Endothelial cell (in vitro differentiated cells): Measurements from ENCODE around the gene MTMR12. TPM values are rescaled to one million over a fixed set of nuclear protein-coding genes. Genes with fewer than 3 reads are reported as not detected.
"Not testable (repeated sequence)": the region's sequence is repeated elsewhere in the genome, so short reads cannot be mapped to it uniquely, and the experiment has no call there.

Source experiments
- DNase-seq: peaks from one replicate; pipeline ENCODE4 v3.0.0; 2021; ENCODE audit warnings: low spot score
- H3K27ac Mint-ChIP-seq: one replicate; pipeline ENCODE4 v1.8.0; 2021; ENCODE audit warnings: mixed read lengths, inconsistent platforms; ENCODE audit not compliant: unreplicated experiment
- H3K27me3 Mint-ChIP-seq: one replicate; pipeline ENCODE4 v1.8.0; 2021; ENCODE audit warnings: mild to moderate bottlenecking, moderate library complexity, mixed read lengths, inconsistent platforms; ENCODE audit not compliant: unreplicated experiment
- H3K36me3 Mint-ChIP-seq: one replicate; pipeline ENCODE4 v1.8.0; 2021; ENCODE audit warnings: mild to moderate bottlenecking, low read depth, mixed read lengths, inconsistent platforms; ENCODE audit not compliant: unreplicated experiment
- H3K4me1 Mint-ChIP-seq: one replicate; pipeline ENCODE4 v1.8.0; 2021; ENCODE audit warnings: mild to moderate bottlenecking, mixed read lengths, inconsistent platforms; ENCODE audit not compliant: unreplicated experiment
- H3K4me3 Mint-ChIP-seq: one replicate; pipeline ENCODE4 v1.8.0; 2021; ENCODE audit warnings: mild to moderate bottlenecking, mixed read lengths, inconsistent platforms; ENCODE audit not compliant: unreplicated experiment
- H3K9me3 Mint-ChIP-seq: one replicate; pipeline ENCODE4 v1.8.0; 2021; ENCODE audit warnings: mixed read lengths, inconsistent platforms; ENCODE audit not compliant: unreplicated experiment
- total RNA-seq: library from RNA; stranded (reverse); fragmentation: NEBNext Ultra II Directional; extraction: Animal tissue kit (Norgen Biotek cat#: 25700); gene quantifications from one replicate; pipeline ENCODE4 v1.2.1, GENCODE V29; 2021; ENCODE audit not compliant: unreplicated experiment
- TF ChIP-seq, protein P1 (sequence below): fragments of 200-600 bp; sonication (generic); IDR thresholded peaks from one replicate; pipeline ENCODE4 v1.5.0; 2021; ENCODE audit warnings: antibody characterized with exemption; ENCODE audit not compliant: unreplicated experiment

Gene MTMR12
- total RNA-seq, 1 donor from 2014 or later = 39.4 TPM

DNA sequence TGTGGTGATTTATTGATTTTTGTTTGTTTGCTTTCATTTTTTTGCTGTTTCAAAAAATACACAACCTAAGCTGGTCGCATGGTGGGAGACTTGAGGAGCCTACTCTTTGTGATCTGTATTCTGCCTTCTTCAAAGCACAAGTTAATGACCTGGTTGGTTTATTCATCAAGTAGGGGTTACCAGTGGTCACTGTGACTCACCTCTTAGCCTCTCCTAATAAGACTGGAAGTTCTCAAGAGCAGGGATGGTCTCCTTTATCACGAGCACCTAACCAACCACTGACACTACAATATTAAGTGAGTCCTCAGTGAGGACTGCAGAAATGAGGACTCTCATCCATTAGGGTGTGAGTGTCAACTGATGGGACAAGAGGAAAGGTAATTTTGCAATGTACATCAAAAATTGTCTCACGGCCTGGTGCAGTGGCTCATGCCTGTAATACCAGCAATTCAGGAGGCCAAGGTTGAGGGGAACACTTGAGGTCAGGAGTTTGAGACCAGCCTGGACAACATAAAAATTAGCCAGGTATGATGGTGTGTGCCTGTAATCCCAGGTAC, 13.6 kb upstream of the MTMR12 start:
- H3K36me3 Mint-ChIP-seq = peaks cover 7% of the 10 kb centered on the region
- H3K4me3 Mint-ChIP-seq = no peak overlapping the region
- H3K4me1 Mint-ChIP-seq = no peaks in the 10 kb centered on the region
- peaks cover 7% of the 10 kb centered on the region for H3K9me3 Mint-ChIP-seq
- H3K27me3 Mint-ChIP-seq = peaks cover 11% of the 10 kb centered on the region
- TF ChIP-seq, protein P1, sequence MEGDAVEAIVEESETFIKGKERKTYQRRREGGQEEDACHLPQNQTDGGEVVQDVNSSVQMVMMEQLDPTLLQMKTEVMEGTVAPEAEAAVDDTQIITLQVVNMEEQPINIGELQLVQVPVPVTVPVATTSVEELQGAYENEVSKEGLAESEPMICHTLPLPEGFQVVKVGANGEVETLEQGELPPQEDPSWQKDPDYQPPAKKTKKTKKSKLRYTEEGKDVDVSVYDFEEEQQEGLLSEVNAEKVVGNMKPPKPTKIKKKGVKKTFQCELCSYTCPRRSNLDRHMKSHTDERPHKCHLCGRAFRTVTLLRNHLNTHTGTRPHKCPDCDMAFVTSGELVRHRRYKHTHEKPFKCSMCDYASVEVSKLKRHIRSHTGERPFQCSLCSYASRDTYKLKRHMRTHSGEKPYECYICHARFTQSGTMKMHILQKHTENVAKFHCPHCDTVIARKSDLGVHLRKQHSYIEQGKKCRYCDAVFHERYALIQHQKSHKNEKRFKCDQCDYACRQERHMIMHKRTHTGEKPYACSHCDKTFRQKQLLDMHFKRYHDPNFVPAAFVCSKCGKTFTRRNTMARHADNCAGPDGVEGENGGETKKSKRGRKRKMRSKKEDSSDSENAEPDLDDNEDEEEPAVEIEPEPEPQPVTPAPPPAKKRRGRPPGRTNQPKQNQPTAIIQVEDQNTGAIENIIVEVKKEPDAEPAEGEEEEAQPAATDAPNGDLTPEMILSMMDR = no peak
- DNase-seq = no peak
- no peak overlapping the region for H3K27ac Mint-ChIP-seq

DNA sequence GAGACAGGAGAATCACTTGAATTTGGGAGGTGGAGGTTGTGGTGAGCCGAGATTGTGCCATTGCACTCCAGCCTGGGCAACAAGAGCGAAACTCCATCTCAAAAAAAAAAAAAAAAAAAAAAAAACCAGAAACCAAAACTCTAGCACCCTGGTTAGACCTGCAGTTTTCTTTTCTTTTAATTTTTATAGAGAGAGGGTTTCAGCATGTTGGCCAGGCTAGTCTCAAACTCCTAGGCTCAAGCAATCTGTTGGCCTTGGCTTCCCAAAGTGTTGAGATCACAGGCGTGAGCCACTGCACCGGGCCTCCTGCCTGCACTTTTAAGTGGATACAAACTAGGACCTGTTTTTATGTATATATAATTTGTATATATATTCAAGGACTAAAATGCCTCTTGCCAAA, 12.9 kb upstream of the MTMR12 start:
- no peak for DNase-seq
- Mint-ChIP-seq H3K36me3 (peaks cover 7% of the 10 kb centered on the region), H3K4me1 (no peaks in the 10 kb centered on the region), H3K9me3 (peaks cover 7% of the 10 kb centered on the region), H3K27me3 (peaks cover 11% of the 10 kb centered on the region), H3K4me3 (no peak overlapping the region), H3K27ac (no peak overlapping the region)
- TF ChIP-seq, protein P1 = no peak

DNA sequence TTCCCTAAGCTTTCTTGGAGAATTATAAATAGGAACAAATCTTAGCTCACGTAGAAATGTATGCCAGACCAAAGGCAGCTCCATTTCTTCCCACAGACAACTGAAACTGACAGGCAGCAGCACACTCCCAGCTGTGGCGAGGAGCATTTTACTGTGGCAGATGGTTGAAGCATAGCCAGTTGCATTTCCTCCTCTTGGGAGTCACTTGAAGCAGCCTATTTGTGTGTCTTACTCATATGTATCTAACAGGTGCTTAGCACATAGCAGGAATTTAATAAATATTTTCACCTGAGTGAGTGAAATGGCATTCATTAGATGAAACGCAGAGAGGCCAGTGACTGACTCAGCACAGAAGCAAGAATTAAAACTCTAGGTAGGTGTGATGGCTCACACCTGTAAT, 12.3 kb upstream of the MTMR12 start:
- no peaks in the 10 kb centered on the region for H3K4me1 Mint-ChIP-seq
- no peak overlapping the region for H3K4me3 Mint-ChIP-seq
- H3K9me3 Mint-ChIP-seq = peaks cover 7% of the 10 kb centered on the region
- H3K36me3 Mint-ChIP-seq = peaks cover 7% of the 10 kb centered on the region
- peaks cover 13% of the 10 kb centered on the region for H3K27me3 Mint-ChIP-seq
- no peak overlapping the region for H3K27ac Mint-ChIP-seq
- TF ChIP-seq, protein P1 = no peak
- no peak for DNase-seq

DNA sequence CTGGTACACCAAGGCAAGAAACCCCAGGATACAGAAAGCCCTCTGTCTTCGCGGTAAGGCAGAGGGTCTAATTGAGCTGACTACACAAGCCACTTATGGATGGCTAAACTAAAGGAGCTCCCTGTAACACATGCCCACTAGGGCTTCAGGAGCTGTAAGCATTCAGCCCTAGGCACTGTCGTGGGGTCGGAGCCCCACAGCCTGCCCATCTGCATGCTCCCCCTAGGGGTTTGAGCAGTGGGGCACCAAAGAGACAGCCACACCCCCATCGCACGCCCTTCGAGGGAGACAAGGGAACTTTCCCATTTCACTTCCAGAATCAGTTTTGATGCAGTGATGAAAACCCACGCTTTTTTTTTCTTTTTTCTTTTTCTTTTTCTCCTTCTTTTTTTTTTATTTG, 11.0 kb upstream of the MTMR12 start:
- Mint-ChIP-seq H3K27me3 (peaks cover 14% of the 10 kb centered on the region), H3K36me3 (peaks cover 7% of the 10 kb centered on the region), H3K27ac (no peak overlapping the region), H3K9me3 (peaks cover 7% of the 10 kb centered on the region), H3K4me3 (no peak overlapping the region), H3K4me1 (no peaks in the 10 kb centered on the region)
- DNase-seq = no peak
- TF ChIP-seq, protein P1 = no peak

DNA sequence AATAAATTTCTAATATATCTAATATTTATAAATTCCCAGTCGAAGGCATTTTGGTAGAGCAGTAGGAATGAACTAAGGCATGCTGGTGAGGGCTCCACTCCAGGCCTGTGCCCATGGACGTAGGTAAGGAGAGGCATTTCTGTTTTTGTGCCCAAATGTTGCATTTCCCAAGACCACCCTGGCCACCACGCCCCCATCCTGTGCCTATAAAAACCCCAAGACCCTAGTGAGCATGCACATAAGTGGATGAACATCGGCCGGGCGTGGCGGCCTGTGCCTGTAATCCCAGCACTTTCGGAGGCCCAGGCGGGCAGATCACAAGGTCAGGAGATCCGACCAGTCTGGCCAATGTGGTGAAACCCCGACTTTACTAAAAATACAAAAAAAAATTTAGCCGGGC, 10.1 kb upstream of the MTMR12 start:
- H3K27ac Mint-ChIP-seq = no peak overlapping the region
- peaks cover 7% of the 10 kb centered on the region for H3K9me3 Mint-ChIP-seq
- H3K4me3 Mint-ChIP-seq = no peak overlapping the region
- no peak for DNase-seq
- H3K36me3 Mint-ChIP-seq = peaks cover 7% of the 10 kb centered on the region
- TF ChIP-seq, protein P1 = no peak
- peaks cover 3% of the 10 kb centered on the region for H3K4me1 Mint-ChIP-seq
- H3K27me3 Mint-ChIP-seq = peaks cover 17% of the 10 kb centered on the region

DNA sequence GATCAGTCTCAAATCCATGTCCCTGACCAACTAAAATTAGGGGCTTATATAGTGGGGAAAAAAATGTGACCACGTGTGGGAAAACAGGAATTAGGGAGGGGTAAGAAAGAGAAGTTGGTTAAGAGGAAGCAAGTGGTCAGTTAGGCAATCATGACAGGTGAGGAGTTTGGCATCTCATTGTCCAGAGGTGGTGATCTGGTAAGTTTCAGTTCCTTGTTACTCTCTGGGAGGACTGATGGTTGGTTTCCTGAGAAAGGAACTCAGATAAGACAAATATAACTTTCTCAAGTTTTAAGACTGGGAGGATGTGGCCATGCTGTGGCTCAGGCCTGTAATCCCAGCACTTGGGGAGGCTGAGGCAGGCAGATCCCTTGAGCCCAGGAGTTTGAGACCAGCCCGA, 9.0 kb upstream of the MTMR12 start:
- not testable (repeated sequence) for H3K27ac Mint-ChIP-seq, H3K4me1 Mint-ChIP-seq, DNase-seq, H3K36me3 Mint-ChIP-seq, H3K9me3 Mint-ChIP-seq
- Mint-ChIP-seq H3K4me3 (peak overlapping the region; percentile 6), H3K27me3 (peaks cover 18% of the 10 kb centered on the region)
